ENCODE data around the gene GNAQ.
"Not testable (repeated sequence)": the region's sequence is repeated elsewhere in the genome, so short reads cannot be mapped to it uniquely, and the experiment has no call there.

GNAQ gene

GRCh38 chr9:77877976-77878375 is 153.6 kb downstream of the GNAQ start:
- DNase-seq (ENCODE audit: low spot score): no peak

- DNase-seq (ENCODE audit: low spot score): no peak
Measured at GRCh38 chr9:77876590-77876989, 155.0 kb downstream of the GNAQ start.

- DNase-seq (ENCODE audit: low spot score): no peak
Measured at GRCh38 chr9:77876091-77876490, 155.5 kb downstream of the GNAQ start.

- no peak for DNase-seq (ENCODE audit: low spot score)
Measured at GRCh38 chr9:77872863-77873262, 158.7 kb downstream of the GNAQ start.

- DNase-seq (ENCODE audit: low spot score): no peak
Measured at GRCh38 chr9:77872177-77872576, 159.4 kb downstream of the GNAQ start.

GRCh38 chr9:77871483-77871882 is 160.1 kb downstream of the GNAQ start:
- no peak for DNase-seq (ENCODE audit: low spot score)

GRCh38 chr9:77866878-77867277 is 164.7 kb downstream of the GNAQ start:
- no peak for DNase-seq (ENCODE audit: low spot score)

GRCh38 chr9:77865385-77866047 is 166.1 kb downstream of the GNAQ start:
- DNase-seq (ENCODE audit: low spot score): peak; percentile 42

GRCh38 chr9:77864211-77864889 is 167.3 kb downstream of the GNAQ start:
- DNase-seq (ENCODE audit: low spot score): no peak

GRCh38 chr9:77863638-77864037 is 168.0 kb downstream of the GNAQ start:
- not testable (repeated sequence) for DNase-seq (ENCODE audit: low spot score)

- not testable (repeated sequence) for DNase-seq (ENCODE audit: low spot score)
Measured at GRCh38 chr9:77860953-77861352, 170.7 kb downstream of the GNAQ start.

- DNase-seq (ENCODE audit: low spot score): no peak
Measured at GRCh38 chr9:77857513-77858259, 173.9 kb downstream of the GNAQ start.

GRCh38 chr9:77856615-77857014 is 175.0 kb downstream of the GNAQ start:
- DNase-seq (ENCODE audit: low spot score): no peak

GRCh38 chr9:77854916-77855311 is 176.7 kb downstream of the GNAQ start:
- no peak for DNase-seq (ENCODE audit: low spot score)

GRCh38 chr9:77854258-77854915 is 177.2 kb downstream of the GNAQ start:
- DNase-seq (ENCODE audit: low spot score): peak; percentile 9

GRCh38 chr9:77853716-77854115 is 177.9 kb downstream of the GNAQ start:
- DNase-seq (ENCODE audit: low spot score): no peak

- no peak for DNase-seq (ENCODE audit: low spot score)
Measured at GRCh38 chr9:77851882-77852595, 179.6 kb downstream of the GNAQ start.

- no peak for DNase-seq (ENCODE audit: low spot score)
Measured at GRCh38 chr9:77848897-77849296, 182.7 kb downstream of the GNAQ start.

GRCh38 chr9:77848404-77848803 is 183.2 kb downstream of the GNAQ start:
- no peak for DNase-seq (ENCODE audit: low spot score)

GRCh38 chr9:77847626-77848025 is 184.0 kb downstream of the GNAQ start:
- DNase-seq (ENCODE audit: low spot score): no peak

GRCh38 chr9:77847059-77847499 is 184.5 kb downstream of the GNAQ start:
- no peak for DNase-seq (ENCODE audit: low spot score)

GRCh38 chr9:77844415-77844814 is 187.2 kb downstream of the GNAQ start:
- no peak for DNase-seq (ENCODE audit: low spot score)
